ENCODE data around the gene RPTOR. TPM values are rescaled to one million over a fixed set of nuclear protein-coding genes. Genes with fewer than 3 reads are reported as not detected.

Gene RPTOR
- total RNA-seq, 2 experiments from 2014 or later = 43.6 to 47.2 TPM

GRCh38 chr17:80920441-80920840, 375.8 kb downstream of the RPTOR start:
- H3K27me3 Mint-ChIP-seq = no peaks in the 10 kb centered on the region
- peaks cover 7% of the 10 kb centered on the region for H3K36me3 Mint-ChIP-seq
- DNase-seq = no peak
- H3K9me3 Mint-ChIP-seq = no peaks in the 10 kb centered on the region
- H3K4me3 Mint-ChIP-seq = no peak overlapping the region
- no peak overlapping the region for H3K27ac Mint-ChIP-seq
- H3K4me1 Mint-ChIP-seq = no peaks in the 10 kb centered on the region

GRCh38 chr17:80921159-80921558, 376.5 kb downstream of the RPTOR start:
- no peak for DNase-seq
- H3K4me1 Mint-ChIP-seq = no peaks in the 10 kb centered on the region
- H3K36me3 Mint-ChIP-seq = peaks cover 7% of the 10 kb centered on the region
- no peaks in the 10 kb centered on the region for H3K9me3 Mint-ChIP-seq
- no peak overlapping the region for H3K4me3 Mint-ChIP-seq
- no peaks in the 10 kb centered on the region for H3K27me3 Mint-ChIP-seq
- H3K27ac Mint-ChIP-seq = no peak overlapping the region

GRCh38 chr17:80921741-80922579, 377.3 kb downstream of the RPTOR start:
- H3K4me3 Mint-ChIP-seq = no peak overlapping the region
- no peak for DNase-seq
- peaks cover 10% of the 10 kb centered on the region for H3K36me3 Mint-ChIP-seq
- no peak overlapping the region for H3K27ac Mint-ChIP-seq
- no peaks in the 10 kb centered on the region for H3K9me3 Mint-ChIP-seq
- H3K4me1 Mint-ChIP-seq = no peaks in the 10 kb centered on the region
- H3K27me3 Mint-ChIP-seq = no peaks in the 10 kb centered on the region

- Mint-ChIP-seq H3K4me3 (no peak overlapping the region), H3K27ac (peak overlapping the region; percentile 8), H3K36me3 (peaks cover 12% of the 10 kb centered on the region), H3K27me3 (no peaks in the 10 kb centered on the region), H3K9me3 (no peaks in the 10 kb centered on the region), H3K4me1 (no peaks in the 10 kb centered on the region)
- DNase-seq = no peak
Observed at GRCh38 chr17:80922580-80923160, 378.0 kb downstream of the RPTOR start.

- Mint-ChIP-seq H3K27me3 (no peaks in the 10 kb centered on the region), H3K4me1 (no peaks in the 10 kb centered on the region), H3K9me3 (no peaks in the 10 kb centered on the region), H3K27ac (no peak overlapping the region), H3K4me3 (no peak overlapping the region), H3K36me3 (peaks cover 13% of the 10 kb centered on the region)
- no peak for DNase-seq
Observed at GRCh38 chr17:80923211-80924110, 378.8 kb downstream of the RPTOR start.

GRCh38 chr17:80924111-80924806, 379.6 kb downstream of the RPTOR start:
- no peak for DNase-seq
- Mint-ChIP-seq H3K4me1 (no peaks in the 10 kb centered on the region), H3K27me3 (no peaks in the 10 kb centered on the region), H3K9me3 (no peaks in the 10 kb centered on the region), H3K4me3 (no peak overlapping the region), H3K36me3 (peaks cover 15% of the 10 kb centered on the region), H3K27ac (no peak overlapping the region)

GRCh38 chr17:80924807-80925610, 380.4 kb downstream of the RPTOR start:
- Mint-ChIP-seq H3K36me3 (peaks cover 18% of the 10 kb centered on the region), H3K27me3 (no peaks in the 10 kb centered on the region), H3K4me1 (no peaks in the 10 kb centered on the region), H3K4me3 (no peak overlapping the region), H3K9me3 (no peaks in the 10 kb centered on the region), H3K27ac (no peak overlapping the region)
- no peak for DNase-seq

GRCh38 chr17:80925688-80926335, 381.2 kb downstream of the RPTOR start:
- Mint-ChIP-seq H3K4me3 (no peak overlapping the region), H3K36me3 (peaks cover 15% of the 10 kb centered on the region), H3K9me3 (no peaks in the 10 kb centered on the region), H3K27ac (no peak overlapping the region), H3K4me1 (no peaks in the 10 kb centered on the region), H3K27me3 (no peaks in the 10 kb centered on the region)
- no peak for DNase-seq

GRCh38 chr17:80926591-80927250, 382.1 kb downstream of the RPTOR start:
- Mint-ChIP-seq H3K27ac (no peak overlapping the region), H3K4me3 (no peak overlapping the region), H3K4me1 (no peaks in the 10 kb centered on the region), H3K36me3 (peaks cover 15% of the 10 kb centered on the region), H3K27me3 (no peaks in the 10 kb centered on the region), H3K9me3 (no peaks in the 10 kb centered on the region)
- no peak for DNase-seq

- Mint-ChIP-seq H3K4me3 (no peak overlapping the region), H3K36me3 (peaks cover 14% of the 10 kb centered on the region), H3K27me3 (no peaks in the 10 kb centered on the region), H3K4me1 (no peaks in the 10 kb centered on the region), H3K9me3 (no peaks in the 10 kb centered on the region), H3K27ac (no peak overlapping the region)
- no peak for DNase-seq
Observed at GRCh38 chr17:80927791-80928216, 383.2 kb downstream of the RPTOR start.

- no peaks in the 10 kb centered on the region for H3K27me3 Mint-ChIP-seq
- H3K27ac Mint-ChIP-seq = no peak overlapping the region
Observed at GRCh38 chr17:80929449-80929848, 384.8 kb downstream of the RPTOR start.

GRCh38 chr17:80930335-80931279, 386.0 kb downstream of the RPTOR start:
- Mint-ChIP-seq H3K27ac (no peak overlapping the region), H3K4me1 (peaks cover 2% of the 10 kb centered on the region), H3K4me3 (no peak overlapping the region), H3K36me3 (peaks cover 11% of the 10 kb centered on the region), H3K27me3 (no peaks in the 10 kb centered on the region), H3K9me3 (no peaks in the 10 kb centered on the region)
- no peak for DNase-seq

More at GRCh38 chr17:80929449-80929848, 384.8 kb downstream of the RPTOR start:
- Mint-ChIP-seq H3K9me3 (no peaks in the 10 kb centered on the region), H3K4me3 (no peak overlapping the region), H3K36me3 (peaks cover 13% of the 10 kb centered on the region), H3K4me1 (no peaks in the 10 kb centered on the region)
- no peak for DNase-seq

Data from activated naive CD8-positive, alpha-beta T cell treated with anti-CD3 and anti-CD28 coated beads for 36 hours (primary cell).